DLD1 (cell line): ENCODE measurements around the gene ADAMTS1.
"Not testable (repeated sequence)": the region's sequence is repeated elsewhere in the genome, so short reads cannot be mapped to it uniquely, and the experiment has no call there.

Source experiments
- in situ Hi-C: cut with HindIII; loops from 2 replicates; pipeline ENCODE4 v1.10.0; 2017; ENCODE audit warnings: low sequenced_read_pairs

Gene ADAMTS1

GRCh38 chr21:26845066-26845758 is at the start of gene ADAMTS1:
Gene ADAMTS1 (minus strand): TSS chr21:26845409. CDS start chr21:26844954, 455 bp downstream.
- in situ Hi-C loops, result no loop called here

GRCh38 chr21:26892151-26892550 is 46.9 kb upstream of the ADAMTS1 start:
- in situ Hi-C loops, result no loop called here

DNA sequence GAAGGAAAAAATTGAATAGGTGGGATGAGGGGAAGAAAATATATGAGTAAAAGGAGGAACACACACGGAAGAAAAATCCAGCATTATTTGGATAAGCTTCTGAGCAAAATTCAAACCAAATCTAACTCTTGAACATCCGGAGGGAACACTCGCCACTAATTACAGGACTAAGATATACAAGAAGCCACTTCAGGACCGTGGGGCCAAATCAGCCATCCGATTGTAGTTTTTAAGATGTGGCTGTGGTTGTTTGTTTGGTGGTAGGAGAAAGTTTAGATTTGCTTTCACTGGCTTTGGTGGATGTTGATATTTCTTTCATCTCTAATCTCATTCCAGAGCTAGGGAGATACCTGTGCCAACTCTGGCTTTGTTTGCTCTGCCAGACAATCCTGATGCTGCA is 43.7 kb upstream of the ADAMTS1 start:
- in situ Hi-C loops, result no loop called here

DNA sequence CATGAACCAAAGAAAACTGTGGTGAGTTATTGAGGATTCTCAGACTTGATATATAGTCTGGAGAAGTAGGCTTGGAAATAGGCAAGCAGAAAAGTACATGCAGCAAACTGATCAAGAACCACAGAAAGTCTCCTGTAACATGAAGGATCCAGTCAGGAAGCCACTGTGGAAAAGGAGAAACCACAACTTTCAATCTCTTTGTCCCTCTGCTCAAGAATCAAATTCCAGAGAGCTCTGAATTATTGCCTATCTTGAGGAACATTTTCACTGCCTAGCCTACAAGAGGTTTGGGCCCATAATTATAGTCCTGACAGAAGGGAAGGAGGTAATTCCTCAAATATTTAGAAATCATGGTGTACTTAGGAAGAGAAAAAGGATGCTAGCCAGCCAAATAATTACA is 43.0 kb upstream of the ADAMTS1 start:
- in situ Hi-C loops, result no loop called here

DNA sequence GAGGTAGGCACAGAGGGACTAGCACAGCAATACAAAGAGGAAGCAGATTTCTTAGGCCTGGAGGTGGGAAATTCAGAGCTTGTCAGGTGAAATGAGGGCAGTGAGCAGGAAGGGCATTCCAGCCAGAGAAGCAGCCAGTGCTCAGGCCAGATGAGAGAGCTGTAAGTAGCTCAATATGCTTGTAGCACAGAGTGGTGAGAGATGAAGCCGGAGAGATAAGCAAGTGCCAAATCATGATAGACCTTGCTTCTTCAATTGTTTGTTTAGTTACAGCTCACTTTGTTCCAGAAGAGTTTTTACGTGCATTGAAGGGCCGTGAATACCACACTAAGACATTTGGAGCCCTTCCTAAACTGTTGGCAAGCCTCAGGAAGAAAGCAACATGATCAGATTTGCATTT is 42.0 kb upstream of the ADAMTS1 start:
- in situ Hi-C loops, result no loop called here

DNA sequence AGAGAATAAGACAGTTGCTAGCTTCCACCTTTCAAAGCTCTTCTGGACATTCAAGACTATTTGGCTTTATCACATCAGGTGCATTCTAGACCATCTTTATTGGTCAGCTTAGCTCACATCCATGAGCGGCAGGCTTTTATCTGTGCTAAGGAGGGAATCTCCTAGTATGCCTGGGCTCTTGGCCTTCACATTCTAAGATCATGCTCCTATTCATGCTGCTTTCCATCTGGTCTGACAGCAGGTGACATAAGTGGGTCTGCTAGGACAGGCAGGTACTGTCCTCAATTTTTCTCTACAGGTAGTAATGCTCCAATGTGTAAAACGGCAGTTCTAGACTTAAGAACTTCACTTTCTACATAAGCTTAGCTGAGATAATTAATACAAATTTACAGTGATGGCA is 39.2 kb upstream of the ADAMTS1 start:
- in situ Hi-C loops, result no loop called here

DNA sequence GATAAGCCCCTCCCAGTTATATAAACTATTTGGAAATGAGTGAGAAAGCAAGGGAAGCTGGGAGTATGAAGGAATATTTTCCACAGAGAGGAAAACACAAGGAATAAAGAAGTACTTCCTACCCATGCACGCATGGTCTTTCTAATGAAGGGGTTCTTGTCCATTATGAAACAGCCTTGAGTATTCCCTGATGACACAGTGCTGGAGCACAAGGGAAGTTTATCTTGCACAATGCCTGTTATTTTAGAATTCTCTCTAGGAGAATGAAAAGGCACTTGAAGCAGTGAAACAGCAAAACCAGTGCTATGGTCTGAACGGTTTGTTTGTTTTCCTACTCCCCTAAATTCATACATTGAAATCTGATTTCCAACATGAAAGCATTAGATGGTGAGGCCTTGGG is 38.6 kb upstream of the ADAMTS1 start:
- in situ Hi-C loops, result no loop called here

DNA sequence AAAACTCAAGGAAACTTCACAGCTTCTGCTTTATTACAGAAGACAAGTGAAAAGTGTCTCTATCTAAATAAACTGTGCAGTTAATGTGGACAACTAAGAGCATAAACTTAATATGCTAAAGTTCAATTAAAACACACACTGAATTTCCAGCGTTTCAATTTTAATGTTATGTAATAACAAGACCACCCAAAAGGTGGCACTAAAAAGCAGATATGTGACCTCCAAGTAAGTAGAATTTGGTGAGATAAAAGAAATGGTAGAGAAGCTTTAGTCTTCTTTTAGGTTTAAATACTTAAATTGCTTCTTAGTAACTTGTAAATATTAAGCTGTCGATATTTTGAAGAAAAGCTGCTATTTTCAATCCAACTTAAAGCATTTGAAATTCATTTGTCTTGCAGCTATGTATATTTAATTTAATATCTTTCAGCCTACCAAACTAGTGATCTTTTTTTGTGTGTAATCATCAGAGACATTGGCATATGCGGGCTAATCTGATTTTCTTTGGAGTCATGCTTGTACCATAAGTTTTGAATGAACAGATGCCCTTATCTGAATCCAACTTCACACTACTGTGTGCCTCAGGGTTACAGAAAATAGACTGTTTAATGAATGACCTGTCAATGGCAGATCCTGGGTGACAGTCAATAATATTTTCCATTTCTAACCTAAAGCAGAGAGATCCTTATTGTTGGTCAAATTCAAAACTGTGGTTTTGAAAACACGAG is 36.5 kb upstream of the ADAMTS1 start:
- in situ Hi-C loops, result no loop called here

GRCh38 chr21:26877018-26877417 is 31.8 kb upstream of the ADAMTS1 start:
- in situ Hi-C loops, result no loop called here

DNA sequence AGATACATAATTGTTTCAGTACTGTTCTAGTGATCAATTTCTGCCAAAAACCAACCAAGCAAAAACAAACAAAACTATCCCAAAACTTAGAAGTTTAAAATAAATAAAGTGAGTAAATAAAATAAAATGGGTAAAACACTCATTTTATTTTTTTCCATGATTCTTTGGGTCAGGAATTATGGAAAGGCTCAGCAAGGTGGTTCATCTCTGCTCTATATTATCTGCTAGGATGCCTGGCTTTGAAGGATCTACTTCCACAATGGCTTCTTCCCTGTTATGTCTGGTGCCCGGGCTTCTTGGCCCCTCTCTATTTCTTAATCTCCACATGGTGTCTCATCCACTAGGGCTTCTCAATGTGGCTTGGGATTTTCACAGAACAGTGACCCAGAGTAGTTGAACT is 29.1 kb upstream of the ADAMTS1 start:
- in situ Hi-C loops, result no loop called here

GRCh38 chr21:26865857-26866256 is 20.6 kb upstream of the ADAMTS1 start:
- in situ Hi-C loops, result no loop called here

- in situ Hi-C loops, result not testable (repeated sequence)
Measured at GRCh38 chr21:26856871-26857350, 11.7 kb upstream of the ADAMTS1 start.

DNA sequence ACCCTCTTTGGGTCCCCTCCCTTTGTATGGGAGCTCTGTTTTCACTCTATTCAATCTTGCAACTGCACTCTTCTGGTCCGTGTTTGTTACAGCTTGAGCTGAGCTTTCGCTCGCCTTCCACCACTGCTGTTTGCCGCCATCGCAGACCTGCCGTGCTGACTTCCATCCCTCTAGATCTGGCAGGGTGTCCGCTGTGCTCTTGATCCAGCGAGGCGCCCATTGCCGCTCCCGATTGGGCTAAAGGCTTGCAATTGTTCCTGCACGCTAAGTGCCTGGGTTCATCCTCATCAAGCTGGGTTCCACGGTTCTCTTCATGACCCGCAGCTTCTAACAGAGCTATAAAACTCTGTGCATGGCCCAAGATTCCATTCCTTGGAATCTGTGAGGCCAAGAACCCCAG is 9.5 kb upstream of the ADAMTS1 start:
- in situ Hi-C loops, result not testable (repeated sequence)

DNA sequence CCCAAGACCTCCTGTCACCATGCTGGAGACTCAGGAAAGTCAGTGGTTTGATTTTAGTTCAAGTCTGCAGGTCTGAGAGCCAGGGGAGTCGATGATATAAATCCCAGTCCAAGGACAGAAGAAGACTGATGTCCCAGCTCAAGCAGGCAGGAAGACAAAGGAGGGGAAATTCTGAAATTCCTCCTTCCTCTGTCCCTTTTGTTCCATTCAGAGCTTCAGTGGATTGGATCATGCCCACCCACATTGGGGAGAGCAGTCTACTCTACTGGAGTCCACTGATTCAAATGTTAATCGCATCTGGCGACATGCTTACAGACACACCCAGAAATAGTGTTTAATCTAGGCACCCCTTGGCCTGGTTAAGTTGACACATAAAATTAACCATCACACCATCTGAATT is 7.2 kb upstream of the ADAMTS1 start:
- in situ Hi-C loops, result no loop called here

- in situ Hi-C loops, result no loop called here
Measured at GRCh38 chr21:26851109-26851944, 6.1 kb upstream of the ADAMTS1 start.

DNA sequence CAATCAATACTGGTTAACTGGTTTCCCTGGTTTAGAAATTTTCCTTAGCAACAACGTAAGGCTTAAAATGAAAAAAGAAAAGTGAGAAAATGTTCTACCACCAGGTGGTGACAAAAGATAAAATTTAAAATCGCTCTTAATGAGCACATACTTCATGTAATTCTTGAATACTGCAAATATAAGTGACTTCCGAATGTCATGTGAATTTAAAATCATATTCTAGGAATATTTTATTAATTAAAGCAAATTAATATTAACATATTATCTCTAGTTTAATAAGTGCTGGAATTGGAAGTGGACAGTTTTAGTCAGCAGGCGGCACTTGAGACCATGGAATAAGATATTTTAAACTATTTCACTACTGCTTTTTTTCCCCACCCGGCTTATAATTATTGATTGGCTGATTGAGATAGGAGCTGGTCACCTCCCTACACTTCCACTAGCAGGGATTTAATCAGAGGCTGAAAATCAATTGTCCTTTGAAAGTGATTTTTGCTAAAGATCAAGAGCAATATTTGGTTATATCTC is 5.0 kb upstream of the ADAMTS1 start:
- in situ Hi-C loops, result no loop called here

- in situ Hi-C loops, result no loop called here
Measured at GRCh38 chr21:26849428-26850115, 4.4 kb upstream of the ADAMTS1 start.

DNA sequence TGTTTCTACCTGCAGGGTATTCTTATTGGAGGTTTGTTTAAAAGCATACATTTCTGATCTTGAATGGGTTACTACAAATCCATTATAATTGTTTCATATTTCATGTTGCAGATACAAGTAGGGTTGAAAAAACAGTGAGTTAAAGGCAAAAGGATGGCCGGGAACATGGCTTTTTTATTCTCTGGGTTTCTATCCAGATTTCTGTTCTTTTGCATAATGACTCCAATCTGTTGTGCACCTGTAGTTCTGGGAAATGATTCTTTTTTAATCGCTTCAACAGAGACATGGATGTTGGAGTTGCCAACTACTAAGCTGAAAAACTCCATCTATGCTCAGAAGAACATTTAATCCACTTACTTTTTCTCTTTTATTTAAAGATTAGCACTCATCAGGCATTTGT is 2.7 kb upstream of the ADAMTS1 start:
- in situ Hi-C loops, result no loop called here

GRCh38 chr21:26847002-26847401 is 1.8 kb upstream of the ADAMTS1 start:
- in situ Hi-C loops, result no loop called here

DNA sequence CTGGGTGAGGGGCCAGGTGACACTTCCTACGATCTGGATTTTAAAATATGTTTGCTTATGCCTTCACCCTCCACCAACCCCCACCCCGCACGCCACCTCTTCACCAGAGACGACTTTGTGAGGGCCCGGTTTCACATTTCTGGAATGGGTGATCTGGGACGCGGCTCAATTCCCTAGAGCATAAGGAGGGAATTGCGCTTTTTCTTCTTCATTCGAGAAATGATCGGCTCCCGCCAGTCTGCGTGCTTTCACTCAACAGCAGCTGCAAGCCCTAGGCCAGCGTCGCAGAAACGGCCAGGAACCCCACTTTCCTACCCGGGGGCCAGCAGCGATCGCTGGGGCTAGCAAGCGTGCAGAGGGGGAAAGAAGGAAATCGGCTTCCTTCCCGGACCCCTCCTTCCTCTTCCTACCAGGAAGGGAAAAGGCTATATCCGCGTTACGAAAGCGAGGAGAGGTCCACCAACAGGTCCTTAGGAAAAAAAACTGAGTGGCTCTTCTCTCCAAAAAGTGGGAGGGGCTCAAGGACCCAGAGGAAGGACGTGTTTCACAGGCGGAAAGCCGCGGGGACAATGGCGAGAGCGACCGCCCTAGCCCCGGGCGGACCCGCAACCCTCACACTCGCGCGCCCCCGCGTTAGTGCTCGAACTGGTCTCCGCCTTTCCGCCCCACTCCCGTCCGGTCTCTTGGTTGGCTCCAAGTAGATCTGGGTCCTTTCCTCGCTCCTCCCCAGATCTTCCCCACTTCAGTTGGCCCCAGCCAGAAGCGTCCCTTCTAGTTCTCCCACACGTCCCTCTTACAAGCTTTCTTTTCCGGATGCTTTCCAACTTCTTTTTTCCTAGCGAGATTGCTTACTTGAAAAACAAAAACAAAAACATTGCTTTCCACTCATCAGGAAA is 1.1 kb upstream of the ADAMTS1 start:
- in situ Hi-C loops, result no loop called here
